Measurements from ENCODE around the gene LARGE1.

DNA sequence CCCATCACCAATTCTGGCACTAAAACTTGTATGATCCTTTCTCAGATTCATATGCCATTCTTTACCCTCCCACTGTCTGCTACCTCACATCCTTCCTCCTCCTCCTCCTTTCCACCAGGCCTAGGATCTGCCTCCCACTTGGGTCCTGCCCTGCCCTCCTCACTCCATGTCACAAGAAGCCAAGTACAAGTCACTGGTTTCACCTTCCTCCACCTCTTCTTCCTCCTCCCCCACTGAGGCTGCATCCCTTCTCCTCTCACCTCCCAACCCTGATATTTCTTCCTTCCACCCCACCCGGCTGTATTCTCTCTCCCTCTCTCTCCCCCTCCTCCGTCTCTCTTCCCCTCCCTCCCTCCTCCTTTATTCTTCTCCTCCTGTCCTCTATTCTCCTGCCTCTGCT lies 46.6 kb downstream of the LARGE1 start:
- TF ChIP-seq POLR2AphosphoS5 (IDR thresholded peaks at IDR 0.05; ENCODE audit: low read depth, low read length) (no peak), SPI1 (IDR thresholded peaks at IDR 0.05; ENCODE audit: low read depth, low read length) (no peak), TAF1 (IDR thresholded peaks at IDR 0.05; ENCODE audit: low read depth, low read length) (no peak), POLR2A (IDR thresholded peaks at IDR 0.05; ENCODE audit: low read depth, low read length) (no peak), POU2F2 (IDR thresholded peaks at IDR 0.05; ENCODE audit: low read depth, low read length) (no peak), PAX5 (IDR thresholded peaks at IDR 0.05; ENCODE audit: insufficient read depth, low read length, severe bottlenecking) (no peak)
